HUES64 (cell line): ENCODE measurements around the gene GRB10.

Experiments
- H3K27ac ChIP-seq: 2 replicates; pipeline ENCODE4 v1.7.0; 2013; ENCODE audit warnings: low read depth, low read length, inconsistent platforms
- H3K27me3 ChIP-seq: 2 replicates; pipeline ENCODE4 v1.6.1; 2013; ENCODE audit warnings: mild to moderate bottlenecking, low read length; ENCODE audit not compliant: insufficient read depth
- H3K36me3 ChIP-seq: 2 replicates; pipeline ENCODE4 v1.6.1; 2013; ENCODE audit warnings: mild to moderate bottlenecking, low read length; ENCODE audit not compliant: insufficient read depth
- H3K4me1 ChIP-seq: 2 replicates; pipeline ENCODE4 v1.6.1; 2013; ENCODE audit warnings: mild to moderate bottlenecking, low read length, moderate library complexity; ENCODE audit not compliant: insufficient read depth
- H3K4me3 ChIP-seq: 2 replicates; pipeline ENCODE4 v1.5.1; 2013; ENCODE audit warnings: mild to moderate bottlenecking, low read length, moderate library complexity
- H3K9ac ChIP-seq: 2 replicates; pipeline ENCODE4 v1.6.1; 2013; ENCODE audit warnings: mild to moderate bottlenecking, low read depth, low read length
- H3K9me3 ChIP-seq: 2 replicates; pipeline ENCODE4 v1.6.1; 2013; ENCODE audit warnings: low read depth, low read length; ENCODE audit not compliant: insufficient read depth
- WGBS: fragments of 150-250, 120-280 bp; methylation state at CpG from one replicate; pipeline ENCODE4 v1.1.7; 2013; ENCODE audit warnings: missing lambda C conversion rate; 5-methylcytosine and 5-hydroxymethylcytosine counted together

Gene GRB10

GRCh38 chr7:50704844-50705243 lies 77.9 kb downstream of the GRB10 start:
- Histone ChIP-seq H3K4me3 (no peak overlapping the region), H3K9ac (no peak overlapping the region), H3K27ac (no peak overlapping the region), H3K36me3 (peaks cover 32% of the 10 kb centered on the region), H3K9me3 (no peaks in the 10 kb centered on the region), H3K4me1 (peaks cover 28% of the 10 kb centered on the region), H3K27me3 (no peaks in the 10 kb centered on the region)
- 95% methylated on average over 6 of the region's 6 CpGs for WGBS

- H3K9ac ChIP-seq = no peak overlapping the region
- 92% methylated on average over 6 of the region's 6 CpGs for WGBS
- H3K4me1 ChIP-seq = peaks cover 28% of the 10 kb centered on the region
- no peak overlapping the region for H3K27ac ChIP-seq
- H3K36me3 ChIP-seq = peaks cover 32% of the 10 kb centered on the region
- no peaks in the 10 kb centered on the region for H3K27me3 ChIP-seq
- H3K9me3 ChIP-seq = no peaks in the 10 kb centered on the region
- H3K4me3 ChIP-seq = no peak overlapping the region
Measured at GRCh38 chr7:50703654-50704053, 79.0 kb downstream of the GRB10 start.

- H3K4me1 ChIP-seq = peaks cover 11% of the 10 kb centered on the region
- no peaks in the 10 kb centered on the region for H3K27me3 ChIP-seq
- no peak overlapping the region for H3K9ac ChIP-seq
- H3K4me3 ChIP-seq = no peak overlapping the region
- peaks cover 36% of the 10 kb centered on the region for H3K36me3 ChIP-seq
- H3K9me3 ChIP-seq = no peaks in the 10 kb centered on the region
- no peak overlapping the region for H3K27ac ChIP-seq
Measured at GRCh38 chr7:50699143-50699542, 83.6 kb downstream of the GRB10 start.

GRCh38 chr7:50697748-50698147 lies 84.9 kb downstream of the GRB10 start:
- no peak overlapping the region for H3K9ac ChIP-seq
- H3K27ac ChIP-seq = no peak overlapping the region
- peaks cover 27% of the 10 kb centered on the region for H3K36me3 ChIP-seq
- H3K4me1 ChIP-seq = peaks cover 14% of the 10 kb centered on the region
- H3K27me3 ChIP-seq = no peaks in the 10 kb centered on the region
- no peak overlapping the region for H3K4me3 ChIP-seq
- H3K9me3 ChIP-seq = no peaks in the 10 kb centered on the region
- WGBS = 93% methylated on average over 1 of the region's 1 CpG

- Histone ChIP-seq H3K36me3 (peaks cover 20% of the 10 kb centered on the region), H3K27ac (no peak overlapping the region), H3K4me1 (peaks cover 14% of the 10 kb centered on the region), H3K9me3 (no peaks in the 10 kb centered on the region), H3K4me3 (no peak overlapping the region), H3K27me3 (no peaks in the 10 kb centered on the region), H3K9ac (no peak overlapping the region)
- 86% methylated on average over 1 of the region's 3 CpGs for WGBS
Measured at GRCh38 chr7:50696810-50697582, 85.7 kb downstream of the GRB10 start.

- H3K4me3 ChIP-seq = no peak overlapping the region
- no peak overlapping the region for H3K27ac ChIP-seq
- no peaks in the 10 kb centered on the region for H3K27me3 ChIP-seq
- WGBS = 90% methylated on average over 2 of the region's 2 CpGs
- H3K36me3 ChIP-seq = peaks cover 4% of the 10 kb centered on the region; the same call in 1 of the 2 replicates
- H3K9me3 ChIP-seq = no peaks in the 10 kb centered on the region
- peaks cover 28% of the 10 kb centered on the region for H3K4me1 ChIP-seq
- no peak overlapping the region for H3K9ac ChIP-seq
Measured at GRCh38 chr7:50695026-50695425, 87.7 kb downstream of the GRB10 start.

- Histone ChIP-seq H3K4me1 (peaks cover 28% of the 10 kb centered on the region), H3K9me3 (no peaks in the 10 kb centered on the region), H3K36me3 (peaks cover 11% of the 10 kb centered on the region; the same call in 1 of the 2 replicates), H3K27me3 (no peaks in the 10 kb centered on the region), H3K27ac (no peak overlapping the region), H3K9ac (no peak overlapping the region), H3K4me3 (no peak overlapping the region)
- WGBS = 88% methylated on average over 8 of the region's 8 CpGs
Measured at GRCh38 chr7:50693455-50694130, 89.1 kb downstream of the GRB10 start.

GRCh38 chr7:50690541-50691011 lies 92.1 kb downstream of the GRB10 start:
- whole genome bisulfite sequencing = 56% methylated on average over 11 of the region's 11 CpGs
- peaks cover 10% of the 10 kb centered on the region for H3K36me3 ChIP-seq

GRCh38 chr7:50688226-50688590 lies 94.5 kb downstream of the GRB10 start:
- WGBS = 92% methylated on average over 2 of the region's 2 CpGs
- no peaks in the 10 kb centered on the region for H3K27me3 ChIP-seq

More at GRCh38 chr7:50690541-50691011, 92.1 kb downstream of the GRB10 start:
- Histone ChIP-seq H3K27me3 (no peaks in the 10 kb centered on the region), H3K27ac (peak overlapping the region; percentile 29; the same call in 1 of the 2 replicates), H3K9ac (no peak overlapping the region), H3K4me1 (peaks cover 28% of the 10 kb centered on the region), H3K4me3 (no peak overlapping the region), H3K9me3 (no peaks in the 10 kb centered on the region)

GRCh38 chr7:50687575-50688225 lies 95.0 kb downstream of the GRB10 start:
- Histone ChIP-seq H3K4me1 (peaks cover 14% of the 10 kb centered on the region), H3K27ac (no peak overlapping the region), H3K9me3 (no peaks in the 10 kb centered on the region), H3K4me3 (no peak overlapping the region), H3K36me3 (peaks cover 10% of the 10 kb centered on the region), H3K9ac (no peak overlapping the region), H3K27me3 (no peaks in the 10 kb centered on the region)
- WGBS = 97% methylated on average over 6 of the region's 7 CpGs

More at GRCh38 chr7:50688226-50688590, 94.5 kb downstream of the GRB10 start:
- Histone ChIP-seq H3K4me3 (no peak overlapping the region), H3K4me1 (peaks cover 15% of the 10 kb centered on the region), H3K9ac (no peak overlapping the region), H3K36me3 (peaks cover 10% of the 10 kb centered on the region), H3K9me3 (no peaks in the 10 kb centered on the region), H3K27ac (no peak overlapping the region)

GRCh38 chr7:50687096-50687495 lies 95.6 kb downstream of the GRB10 start:
- Histone ChIP-seq H3K9me3 (no peaks in the 10 kb centered on the region), H3K36me3 (peaks cover 10% of the 10 kb centered on the region), H3K27ac (no peak overlapping the region), H3K4me3 (no peak overlapping the region), H3K9ac (no peak overlapping the region), H3K27me3 (no peaks in the 10 kb centered on the region), H3K4me1 (peaks cover 14% of the 10 kb centered on the region)
- WGBS = 93% methylated on average over 6 of the region's 6 CpGs
